ENCODE results near the gene DELE1.
"Not testable (repeated sequence)": the region's sequence is repeated elsewhere in the genome, so short reads cannot be mapped to it uniquely, and the experiment has no call there.

DELE1 gene

GRCh38 chr5:141922827-141923447 is 734 bp upstream of the DELE1 start:
- DNase-seq (ENCODE audit: low read depth) = not testable (repeated sequence)

- no peak for DNase-seq (ENCODE audit: low read depth)
These were observed 2.8 kb downstream of the DELE1 start for GRCh38 chr5:141926434-141926833.

- DNase-seq (ENCODE audit: low read depth) = no peak
These were observed 4.4 kb downstream of the DELE1 start for GRCh38 chr5:141928051-141928450.

- no peak for DNase-seq (ENCODE audit: low read depth)
These were observed 5.9 kb downstream of the DELE1 start for GRCh38 chr5:141929398-141930058.

GRCh38 chr5:141931694-141932093 is 8.0 kb downstream of the DELE1 start:
- DNase-seq (ENCODE audit: low read depth) = no peak

GRCh38 chr5:141933151-141933550 is 9.5 kb downstream of the DELE1 start:
- DNase-seq (ENCODE audit: low read depth) = no peak

- DNase-seq (ENCODE audit: low read depth) = no peak
These were observed 10.6 kb downstream of the DELE1 start for GRCh38 chr5:141934099-141934844.

GRCh38 chr5:141935538-141935937 is 11.9 kb downstream of the DELE1 start:
- no peak for DNase-seq (ENCODE audit: low read depth)

- no peak for DNase-seq (ENCODE audit: low read depth)
These were observed 17.1 kb downstream of the DELE1 start for GRCh38 chr5:141940695-141941271.

- DNase-seq (ENCODE audit: low read depth) = no peak
These were observed 17.6 kb downstream of the DELE1 start for GRCh38 chr5:141941307-141941706.

- DNase-seq (ENCODE audit: low read depth) = no peak
These were observed 18.1 kb downstream of the DELE1 start for GRCh38 chr5:141941779-141942178.

GRCh38 chr5:141942185-141942857 is 18.6 kb downstream of the DELE1 start:
- DNase-seq (ENCODE audit: low read depth) = no peak

- no peak for DNase-seq (ENCODE audit: low read depth)
These were observed 20.4 kb downstream of the DELE1 start for GRCh38 chr5:141944076-141944475.

GRCh38 chr5:141945511-141946051 is 21.9 kb downstream of the DELE1 start:
- no peak for DNase-seq (ENCODE audit: low read depth)

GRCh38 chr5:141947316-141947715 is 23.6 kb downstream of the DELE1 start:
- DNase-seq (ENCODE audit: low read depth) = no peak

- no peak for DNase-seq (ENCODE audit: low read depth)
These were observed 25.1 kb downstream of the DELE1 start for GRCh38 chr5:141948812-141949211.

GRCh38 chr5:141949511-141949910 is 25.8 kb downstream of the DELE1 start:
- DNase-seq (ENCODE audit: low read depth) = no peak

- DNase-seq (ENCODE audit: low read depth) = no peak
These were observed 26.7 kb downstream of the DELE1 start for GRCh38 chr5:141950207-141951005.

GRCh38 chr5:141951332-141951781 is 27.7 kb downstream of the DELE1 start:
- DNase-seq (ENCODE audit: low read depth) = no peak

- DNase-seq (ENCODE audit: low read depth) = no peak
These were observed 28.3 kb downstream of the DELE1 start for GRCh38 chr5:141952020-141952419.

- DNase-seq (ENCODE audit: low read depth) = no peak
These were observed 30.5 kb downstream of the DELE1 start for GRCh38 chr5:141954194-141954593.

Measured in fibroblast of the conjunctiva (primary cell).